HG03378 (cell line): Measurements from ENCODE around the gene SLC44A1.

Source experiments
- ATAC-seq: cut with Tn5 transposase; IDR thresholded peaks from one replicate; pipeline ENCODE4 v1.9.1; 2021; ENCODE audit warnings: mild to moderate bottlenecking, moderate library complexity; ENCODE audit not compliant: unreplicated experiment

The SLC44A1 gene

GRCh38 chr9:105297442-105298075 lies 53.1 kb downstream of the SLC44A1 start:
- no peak for ATAC-seq

GRCh38 chr9:105299190-105299854 lies 54.9 kb downstream of the SLC44A1 start:
- no peak for ATAC-seq

GRCh38 chr9:105302728-105303127 lies 58.3 kb downstream of the SLC44A1 start:
- ATAC-seq: no peak

- ATAC-seq: no peak
These were observed 61.4 kb downstream of the SLC44A1 start for GRCh38 chr9:105305856-105306255.

- peak; percentile 37 for ATAC-seq
These were observed 62.1 kb downstream of the SLC44A1 start for GRCh38 chr9:105306351-105307140.

GRCh38 chr9:105307591-105308130 lies 63.2 kb downstream of the SLC44A1 start:
- no peak for ATAC-seq

GRCh38 chr9:105308461-105309341 lies 64.2 kb downstream of the SLC44A1 start:
- ATAC-seq: no peak

- no peak for ATAC-seq
These were observed 65.1 kb downstream of the SLC44A1 start for GRCh38 chr9:105309531-105309931.

GRCh38 chr9:105311306-105311705 lies 66.9 kb downstream of the SLC44A1 start:
- no peak for ATAC-seq

GRCh38 chr9:105313238-105313637 lies 68.8 kb downstream of the SLC44A1 start:
- ATAC-seq: no peak

- ATAC-seq: no peak
These were observed 72.3 kb downstream of the SLC44A1 start for GRCh38 chr9:105316703-105317102.

- peak; percentile 66 for ATAC-seq
These were observed 74.3 kb downstream of the SLC44A1 start for GRCh38 chr9:105318729-105319191.

GRCh38 chr9:105319202-105319813 lies 74.9 kb downstream of the SLC44A1 start:
- no peak for ATAC-seq

- ATAC-seq: peak; percentile 59
These were observed 76.1 kb downstream of the SLC44A1 start for GRCh38 chr9:105320568-105320967.

- ATAC-seq: no peak
These were observed 83.8 kb downstream of the SLC44A1 start for GRCh38 chr9:105328296-105328695.

- ATAC-seq: no peak
These were observed 84.6 kb downstream of the SLC44A1 start for GRCh38 chr9:105328872-105329718.

- ATAC-seq: no peak
These were observed 85.2 kb downstream of the SLC44A1 start for GRCh38 chr9:105329719-105330062.

- peak; percentile 38 for ATAC-seq
These were observed 85.8 kb downstream of the SLC44A1 start for GRCh38 chr9:105330201-105330600.

- ATAC-seq: peak; percentile 58
These were observed 86.3 kb downstream of the SLC44A1 start for GRCh38 chr9:105330755-105331154.
